Hepatocyte (in vitro differentiated cells): ENCODE data around the gene PRPF39.

Experiments used
- EZH2 ChIP-seq: fragments of 200-600 bp; sonication (generic); IDR thresholded peaks from 2 replicates; pipeline ENCODE4 v1.6.1; 2016; ENCODE audit warnings: antibody characterized with exemption, mild to moderate bottlenecking, borderline replicate concordance
- EZH2phosphoT487 ChIP-seq: fragments of 200-600 bp; sonication (generic); IDR thresholded peaks from one replicate; pipeline ENCODE4 v1.6.1; 2018; ENCODE audit warnings: antibody characterized with exemption, mild to moderate bottlenecking, low read depth, moderate library complexity; ENCODE audit not compliant: unreplicated experiment, severe bottlenecking
- TF ChIP-seq, protein P1 (sequence below): fragments of 200-600 bp; sonication (generic); IDR thresholded peaks from 2 replicates; pipeline ENCODE4 v1.5.1; 2016; ENCODE audit warnings: antibody characterized with exemption, mild to moderate bottlenecking; ENCODE audit not compliant: poor library complexity

DNA sequence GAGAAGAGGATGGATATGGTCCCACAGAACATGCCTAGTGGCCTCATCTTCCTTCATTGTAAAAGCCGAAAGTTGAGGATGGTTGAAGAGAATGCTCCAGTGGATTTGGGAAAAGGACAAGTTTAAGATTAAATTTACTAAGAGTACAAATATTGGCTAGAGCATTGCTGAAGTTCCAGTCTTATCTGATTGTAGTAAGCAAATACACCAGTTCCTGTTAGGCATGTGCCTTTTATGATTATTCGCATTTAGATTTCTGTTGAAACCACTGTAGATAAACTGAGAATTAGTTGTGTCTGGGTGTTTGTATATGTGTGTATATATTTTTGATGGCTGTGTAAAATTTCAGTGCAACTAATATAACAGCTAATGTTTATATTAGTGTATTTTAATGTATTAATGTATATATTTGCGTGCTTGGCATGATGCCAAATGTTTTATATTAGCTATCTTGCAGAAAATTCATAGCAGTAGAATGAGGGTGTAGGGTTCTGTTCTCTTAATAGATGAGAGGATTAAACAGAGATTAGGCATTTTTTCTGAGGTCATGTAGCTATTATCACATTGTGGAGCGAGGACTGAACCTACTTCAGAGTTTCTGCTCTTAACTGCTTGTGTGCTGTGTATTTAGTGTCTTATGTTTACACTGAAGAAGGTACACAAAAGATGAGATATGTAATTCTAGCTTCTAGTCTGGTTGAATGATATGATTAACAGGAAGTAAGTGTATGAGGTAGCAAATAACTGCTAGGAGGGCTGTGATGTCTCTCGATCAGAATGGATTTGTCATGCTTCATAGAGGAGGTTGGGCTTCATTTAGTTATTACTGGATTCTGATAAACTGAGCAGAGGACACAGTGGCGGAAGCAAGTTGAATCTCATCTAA is 29.2 kb downstream of the PRPF39 start:
- TF ChIP-seq EZH2 = no peak
- TF ChIP-seq, protein P1, sequence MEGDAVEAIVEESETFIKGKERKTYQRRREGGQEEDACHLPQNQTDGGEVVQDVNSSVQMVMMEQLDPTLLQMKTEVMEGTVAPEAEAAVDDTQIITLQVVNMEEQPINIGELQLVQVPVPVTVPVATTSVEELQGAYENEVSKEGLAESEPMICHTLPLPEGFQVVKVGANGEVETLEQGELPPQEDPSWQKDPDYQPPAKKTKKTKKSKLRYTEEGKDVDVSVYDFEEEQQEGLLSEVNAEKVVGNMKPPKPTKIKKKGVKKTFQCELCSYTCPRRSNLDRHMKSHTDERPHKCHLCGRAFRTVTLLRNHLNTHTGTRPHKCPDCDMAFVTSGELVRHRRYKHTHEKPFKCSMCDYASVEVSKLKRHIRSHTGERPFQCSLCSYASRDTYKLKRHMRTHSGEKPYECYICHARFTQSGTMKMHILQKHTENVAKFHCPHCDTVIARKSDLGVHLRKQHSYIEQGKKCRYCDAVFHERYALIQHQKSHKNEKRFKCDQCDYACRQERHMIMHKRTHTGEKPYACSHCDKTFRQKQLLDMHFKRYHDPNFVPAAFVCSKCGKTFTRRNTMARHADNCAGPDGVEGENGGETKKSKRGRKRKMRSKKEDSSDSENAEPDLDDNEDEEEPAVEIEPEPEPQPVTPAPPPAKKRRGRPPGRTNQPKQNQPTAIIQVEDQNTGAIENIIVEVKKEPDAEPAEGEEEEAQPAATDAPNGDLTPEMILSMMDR = no peak
- no peak for TF ChIP-seq EZH2phosphoT487
